Fibroblast of upper back skin (primary cell): ENCODE data around the gene MYL4.
"Not testable (repeated sequence)": the region's sequence is repeated elsewhere in the genome, so short reads cannot be mapped to it uniquely, and the experiment has no call there.

Experiments
- DNase-seq: peaks from one replicate; pipeline ENCODE4 v3.0.0-alpha.2; 2013

The MYL4 gene

GRCh38 chr17:47208744-47209488 is at the start of gene MYL4:
TSS of gene MYL4 (plus strand) at chr17:47209348. CDS start at chr17:47209423, 75 bp downstream.
- DNase-seq = peak; percentile 65

- DNase-seq = no peak
Observed at GRCh38 chr17:47162013-47162622, 47.0 kb upstream of the MYL4 start.

GRCh38 chr17:47164263-47164662 is 44.9 kb upstream of the MYL4 start:
- DNase-seq = no peak

DNA sequence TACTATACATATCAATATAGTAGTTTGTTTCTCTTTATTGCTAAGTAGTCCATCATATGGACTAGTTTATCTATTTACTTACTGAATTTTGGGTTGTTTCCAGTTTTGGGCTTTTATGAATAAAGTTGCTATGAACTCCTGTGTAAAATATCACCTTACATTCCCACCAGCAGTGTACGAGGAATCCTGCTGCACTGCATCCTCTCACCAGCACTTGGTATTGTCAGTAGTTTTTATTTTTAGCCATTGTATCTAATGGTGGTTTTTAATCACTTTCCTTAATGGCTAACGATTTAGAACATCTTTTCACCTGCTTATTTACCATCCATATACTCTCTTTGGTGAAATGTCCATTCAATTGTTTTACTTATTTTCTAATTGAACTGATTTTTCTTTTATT is 44.0 kb upstream of the MYL4 start:
- no peak for DNase-seq

DNA sequence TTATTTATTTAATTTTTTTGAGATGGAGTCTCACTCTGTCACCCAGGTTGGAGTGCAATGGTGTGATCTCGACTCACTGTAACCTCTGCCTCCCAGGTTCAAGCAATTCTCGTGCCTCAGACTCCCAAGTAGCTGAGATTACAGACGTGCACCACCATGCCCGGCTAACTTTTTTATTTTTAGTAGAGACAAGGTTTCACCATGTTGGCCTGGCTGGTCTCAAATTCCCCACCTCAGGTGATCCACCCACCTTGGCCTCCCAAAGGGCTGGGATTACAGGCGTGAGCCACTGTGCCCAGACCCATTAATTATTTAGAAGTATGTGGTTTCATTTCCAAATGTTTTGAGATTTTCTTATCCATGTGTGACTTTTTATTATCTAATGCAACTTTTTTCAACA is 42.3 kb upstream of the MYL4 start:
- DNase-seq = not testable (repeated sequence)

DNA sequence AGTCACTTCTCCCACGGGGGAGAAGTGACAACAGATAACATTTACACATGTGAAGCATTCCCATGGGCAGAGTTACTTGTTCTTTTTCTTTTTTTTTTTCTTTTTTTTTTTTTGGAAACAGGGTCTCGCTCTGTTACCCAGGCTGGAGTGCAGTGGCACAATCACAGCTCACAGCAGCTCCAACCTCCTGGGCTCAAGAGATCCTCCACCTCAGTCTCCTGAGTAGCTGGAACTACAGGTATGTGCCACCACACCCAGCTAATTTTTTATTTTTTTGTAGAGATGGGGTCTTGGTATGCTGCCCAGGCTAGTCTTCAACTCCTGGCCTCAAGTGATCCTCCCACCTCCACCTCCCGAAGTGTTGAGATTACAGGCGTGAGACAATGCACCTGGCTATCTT is 40.3 kb upstream of the MYL4 start:
- DNase-seq = not testable (repeated sequence)

DNA sequence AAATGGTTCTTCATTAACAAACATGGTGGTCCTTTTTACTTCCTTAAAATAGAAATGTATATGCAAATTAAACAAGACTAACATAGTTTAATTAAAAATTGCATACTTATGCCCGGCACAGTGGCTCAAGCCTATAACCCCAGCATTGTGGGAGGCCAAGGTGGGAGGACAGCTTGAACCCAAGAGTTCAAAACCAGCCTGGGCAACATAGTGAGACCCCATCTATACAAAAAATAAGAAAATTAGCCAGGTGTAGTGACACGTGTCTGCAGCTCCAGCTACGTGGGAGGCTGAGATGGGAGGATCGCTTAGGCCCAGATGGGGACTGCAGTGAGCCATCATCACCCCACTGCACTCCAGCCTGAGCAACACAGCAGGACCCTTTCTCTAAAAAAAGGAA is 38.4 kb upstream of the MYL4 start:
- no peak for DNase-seq

GRCh38 chr17:47172696-47173565 is 36.2 kb upstream of the MYL4 start:
- DNase-seq = peak; percentile 19

DNA sequence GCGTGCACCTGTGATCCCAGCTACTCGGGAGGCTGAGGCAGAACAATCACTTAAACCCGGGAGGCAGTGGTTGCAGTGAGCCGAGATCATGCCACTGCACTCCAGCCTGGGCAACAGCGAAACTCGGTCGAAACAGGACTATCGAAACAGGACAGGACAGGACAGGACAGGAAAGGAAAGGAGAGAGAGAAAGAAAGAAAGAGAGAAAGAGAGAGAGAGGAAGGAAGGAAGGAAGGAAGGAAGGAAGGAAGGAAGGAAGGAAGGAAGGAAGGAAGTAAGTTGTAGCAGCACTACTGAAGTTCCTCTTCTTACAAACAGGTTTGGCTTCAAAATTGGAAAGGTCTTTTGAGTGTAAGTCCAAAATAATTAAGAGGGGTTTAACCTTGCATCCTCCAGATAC is 34.3 kb upstream of the MYL4 start:
- DNase-seq = not testable (repeated sequence)

DNA sequence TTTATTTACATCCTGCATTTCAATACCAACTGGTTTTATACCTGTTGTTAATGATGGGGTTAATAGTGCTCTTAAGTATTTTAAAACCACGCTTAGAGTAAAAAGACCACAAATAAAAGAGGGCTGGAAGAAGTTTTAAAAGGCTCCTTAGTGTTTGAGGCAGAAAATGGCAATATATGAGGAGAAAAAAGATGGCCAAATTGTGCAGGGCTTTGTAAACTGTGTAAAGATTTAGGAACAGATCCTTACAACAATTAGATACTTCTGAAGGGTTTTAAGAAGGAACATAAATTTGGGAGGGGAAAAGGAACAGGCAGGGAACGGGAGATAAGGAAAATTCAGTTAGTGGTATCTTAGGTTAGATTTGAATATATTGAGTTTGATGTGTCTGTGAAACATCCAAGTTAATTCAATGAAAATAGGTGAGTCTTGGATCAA is 32.7 kb upstream of the MYL4 start:
- DNase-seq = no peak

DNA sequence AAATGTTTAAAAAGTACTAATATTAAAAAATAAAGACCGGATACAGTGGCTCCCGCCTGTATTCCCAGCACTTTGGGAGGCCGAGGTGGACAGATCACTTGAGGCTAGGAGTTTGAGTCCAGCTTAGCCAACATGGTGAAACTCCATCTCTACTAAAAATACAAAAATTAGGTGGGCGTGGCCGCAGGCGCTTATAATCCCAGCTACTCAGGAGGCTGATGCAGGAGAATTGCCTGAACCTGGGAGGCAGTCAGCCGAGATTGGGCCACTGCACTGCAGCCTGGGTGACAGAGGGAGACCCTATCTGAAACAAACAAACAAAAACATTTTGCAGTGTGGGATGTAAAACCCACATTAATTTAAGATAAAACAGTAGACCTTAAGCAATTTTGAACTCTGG is 31.9 kb upstream of the MYL4 start:
- DNase-seq = no peak

- DNase-seq = no peak
Observed at GRCh38 chr17:47179141-47179540, 30.0 kb upstream of the MYL4 start.

- no peak for DNase-seq
Observed at GRCh38 chr17:47180337-47180736, 28.8 kb upstream of the MYL4 start.

DNA sequence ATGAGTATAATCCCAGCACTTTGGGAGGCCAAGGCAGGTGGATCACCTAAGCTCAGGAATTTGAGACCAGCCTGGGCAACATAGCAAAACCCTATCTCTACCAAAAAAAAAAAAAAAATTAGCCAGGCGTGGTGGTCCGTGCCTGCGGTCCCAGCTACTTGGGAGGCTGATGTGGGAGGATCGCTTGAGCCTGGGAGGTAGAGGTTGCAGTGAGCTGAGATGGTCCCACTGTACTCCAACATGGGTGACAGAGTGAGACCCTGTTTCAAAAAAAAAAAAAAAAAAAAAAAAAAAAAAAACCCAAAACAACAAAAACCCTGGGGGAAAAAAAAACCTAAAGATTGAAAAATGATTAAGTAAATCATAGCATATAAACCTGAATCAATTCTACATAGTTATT is 28.2 kb upstream of the MYL4 start:
- not testable (repeated sequence) for DNase-seq

- peak; percentile 68 for DNase-seq
Observed at GRCh38 chr17:47184681-47185080, 24.5 kb upstream of the MYL4 start.

- DNase-seq = peak; percentile 53
Observed at GRCh38 chr17:47188271-47188875, 20.8 kb upstream of the MYL4 start.

DNA sequence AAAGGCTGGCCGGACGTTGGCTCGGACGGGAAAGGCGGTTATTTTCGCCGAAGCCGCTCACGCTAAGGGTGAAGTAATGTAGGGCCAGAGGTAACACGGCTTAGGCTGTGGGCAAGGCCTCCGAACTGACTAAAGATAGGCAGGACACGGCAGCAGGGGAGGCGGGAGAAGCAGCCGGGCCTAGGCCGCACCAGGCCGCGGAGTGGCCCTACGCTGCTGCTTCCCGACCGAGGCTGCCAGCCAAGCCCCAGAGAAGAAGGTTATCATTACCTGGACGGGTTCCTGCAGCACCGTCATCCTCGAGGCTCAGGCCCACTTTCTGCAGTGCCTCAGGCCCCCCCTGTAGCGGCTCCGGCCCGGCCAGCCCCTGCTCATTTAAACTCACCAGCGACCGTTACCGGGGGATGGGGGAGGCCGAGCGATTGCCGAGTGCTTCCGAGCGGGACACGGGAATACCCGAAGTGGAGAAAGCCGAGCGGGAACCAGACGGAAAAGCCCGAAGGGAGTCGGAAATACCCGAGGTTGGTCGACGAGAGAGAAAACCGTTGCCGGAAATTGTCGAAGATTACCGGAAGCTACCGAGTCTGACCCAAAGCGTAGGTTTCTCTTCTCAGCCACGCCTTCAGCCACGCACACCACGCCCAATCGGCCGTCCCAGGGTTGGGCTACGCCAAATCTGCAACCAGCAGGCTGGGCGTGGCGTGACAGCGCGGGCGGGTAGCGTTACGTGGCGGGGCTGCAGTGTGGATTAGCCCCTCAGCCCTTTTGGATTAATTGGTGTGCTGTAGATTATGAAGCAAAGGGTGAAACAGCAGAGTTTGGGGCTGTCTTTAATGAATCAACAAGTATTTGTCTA is 20.0 kb upstream of the MYL4 start, which contains the start of gene CDC27:
Gene CDC27, minus strand, starts transcription at position 420 of the 856 bp plus-strand sequence. Its CDS starts 123 bp downstream, at position 297.
- peak; percentile 98 for DNase-seq

DNA sequence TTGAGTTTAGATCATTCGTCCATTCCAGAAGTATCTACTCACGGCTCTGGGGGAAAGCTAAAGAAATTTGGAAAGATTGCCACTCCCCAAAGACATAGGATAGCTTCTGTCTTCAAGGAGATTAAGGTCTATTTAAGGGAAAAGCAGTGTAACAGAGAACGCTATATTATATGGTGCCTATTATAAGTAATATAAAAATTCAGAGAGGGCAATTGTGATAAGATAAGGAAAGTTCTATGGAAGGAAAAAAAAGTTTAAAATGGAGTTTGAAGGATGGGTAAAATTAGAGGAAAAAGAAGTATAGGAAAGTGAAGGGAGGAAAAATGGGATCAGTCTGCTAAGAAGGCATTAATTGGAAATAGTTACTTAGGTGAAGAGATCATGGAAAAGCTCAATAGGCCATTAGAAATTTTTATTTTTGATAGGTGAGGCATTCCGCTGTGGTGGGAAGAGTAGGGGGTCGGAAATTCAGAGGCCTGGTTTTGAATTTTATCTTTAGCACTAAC is 19.4 kb upstream of the MYL4 start:
- no peak for DNase-seq

GRCh38 chr17:47190243-47190642 is 18.9 kb upstream of the MYL4 start:
- DNase-seq = no peak

DNA sequence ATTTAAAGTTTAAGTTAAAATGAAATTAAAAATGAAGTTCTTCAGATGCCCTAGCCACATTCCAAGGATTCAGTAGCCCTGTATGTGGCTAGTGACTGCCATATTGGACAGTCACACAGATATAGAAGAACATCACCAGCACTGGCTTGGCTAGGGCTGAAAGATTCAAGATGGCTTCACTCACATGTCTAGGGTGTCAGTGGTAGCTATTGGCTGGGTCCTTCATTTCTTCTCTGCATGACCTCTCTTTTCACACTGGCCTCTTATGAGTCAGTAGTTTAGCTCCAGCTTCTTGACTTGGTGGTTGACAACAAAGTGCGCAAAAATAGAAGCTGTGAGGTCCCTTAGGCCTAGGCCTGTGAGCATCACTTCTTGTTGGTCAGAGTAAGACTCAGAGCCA is 18.4 kb upstream of the MYL4 start:
- DNase-seq = no peak

- peak; percentile 19 for DNase-seq
Observed at GRCh38 chr17:47192554-47192953, 16.6 kb upstream of the MYL4 start.
